ENCODE data around the gene THAP8. TPM values are rescaled to one million over a fixed set of nuclear protein-coding genes. Genes with fewer than 3 reads are reported as not detected.

THAP8 gene
- total RNA-seq, 6 experiments from 2014 or later = 5.2 to 6.4 (median 5.5) TPM

DNA sequence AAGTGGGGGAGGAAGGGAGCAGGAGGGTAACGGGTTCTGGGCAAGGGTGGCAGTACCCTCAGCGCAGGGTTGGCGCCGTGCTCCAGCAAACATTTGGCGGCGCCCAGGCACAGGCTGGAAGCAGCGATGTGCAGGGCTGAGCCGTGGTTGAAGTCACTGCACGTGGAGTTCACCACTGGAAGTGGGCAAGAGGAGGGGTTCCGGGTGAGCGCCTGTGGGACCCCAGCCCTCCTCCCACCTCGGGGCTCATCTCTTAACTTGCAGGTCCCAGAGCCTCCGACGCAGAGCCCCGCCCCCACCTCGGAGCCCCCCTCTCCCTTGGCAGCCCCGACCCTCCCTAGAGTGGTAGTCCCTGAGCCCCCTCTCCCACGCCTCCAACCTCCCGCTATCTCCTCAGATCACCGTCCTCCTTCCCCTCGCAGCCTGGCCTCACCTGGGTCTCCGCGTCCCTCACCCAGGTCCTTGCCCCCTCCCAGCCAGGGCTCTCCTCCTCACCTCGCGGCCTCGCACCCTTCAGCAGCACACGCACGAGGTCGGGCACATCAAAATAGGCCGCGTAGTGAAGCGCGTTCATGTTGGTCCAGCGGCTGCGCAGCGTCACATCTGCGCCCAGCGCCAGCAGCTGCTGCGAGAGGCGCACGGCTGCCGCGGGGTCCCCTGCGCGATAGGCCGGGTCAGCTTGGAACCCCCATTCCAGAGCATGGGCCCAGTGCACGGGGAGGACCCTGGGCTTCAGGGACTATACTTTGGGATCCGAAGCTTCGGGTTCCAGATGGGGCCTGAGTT is 27.8 kb downstream of the THAP8 start:
- peaks cover 37% of the 10 kb centered on the region for H3K36me3 Mint-ChIP-seq (ENCODE audit: low read depth)
- H3K4me3 Mint-ChIP-seq = no peak overlapping the region
- H3K4me1 Mint-ChIP-seq (ENCODE audit: low read depth) = peaks cover 9% of the 10 kb centered on the region
- H3K9me3 Mint-ChIP-seq = no peaks in the 10 kb centered on the region
- H3K27ac Mint-ChIP-seq = no peak overlapping the region
- 0 out of 2 replicates have a peak, but pooled peaks cover 1% of the 10 kb centered on the region for H3K27me3 Mint-ChIP-seq (ENCODE audit: insufficient read depth)
- DNase-seq = no peak
- TF ChIP-seq CTCF (IDR thresholded peaks at IDR 0.05) = no peak

DNA sequence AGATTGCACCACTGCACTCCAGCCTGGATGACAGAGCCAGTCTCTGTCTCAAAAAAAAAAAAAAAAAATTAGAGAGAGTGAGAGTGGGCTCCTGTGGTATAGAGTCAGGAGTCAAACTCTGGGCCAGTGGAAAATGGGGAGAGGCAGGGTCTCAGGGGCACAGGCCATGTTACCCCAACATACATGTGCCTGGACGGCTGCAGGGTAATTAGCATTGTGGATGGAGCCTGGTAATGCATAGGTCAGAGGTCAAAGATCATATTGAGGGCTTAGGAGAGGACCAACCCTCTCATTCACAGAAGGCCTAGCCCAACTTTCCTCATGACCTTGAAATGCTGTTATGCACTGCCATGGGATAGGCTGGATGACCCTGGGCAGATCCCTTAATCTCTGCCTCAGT is 28.5 kb downstream of the THAP8 start:
- no peaks in the 10 kb centered on the region for H3K9me3 Mint-ChIP-seq
- no peak for TF ChIP-seq CTCF (IDR thresholded peaks at IDR 0.05)
- H3K4me1 Mint-ChIP-seq (ENCODE audit: low read depth) = peaks cover 5% of the 10 kb centered on the region; the same call in 1 of the 2 replicates
- 0 out of 2 replicates have a peak, but pooled peaks cover 1% of the 10 kb centered on the region for H3K27me3 Mint-ChIP-seq (ENCODE audit: insufficient read depth)
- no peak overlapping the region for H3K27ac Mint-ChIP-seq
- no peak overlapping the region for H3K4me3 Mint-ChIP-seq
- no peak for DNase-seq
- H3K36me3 Mint-ChIP-seq (ENCODE audit: low read depth) = peaks cover 35% of the 10 kb centered on the region

GRCh38 chr19:36023432-36023831 is 30.7 kb downstream of the THAP8 start:
- TF ChIP-seq CTCF (IDR thresholded peaks at IDR 0.05) = no peak
- Mint-ChIP-seq H3K36me3 (ENCODE audit: low read depth) (peaks cover 26% of the 10 kb centered on the region), H3K27ac (no peak overlapping the region), H3K9me3 (no peaks in the 10 kb centered on the region), H3K4me3 (no peak overlapping the region), H3K27me3 (ENCODE audit: insufficient read depth) (0 out of 2 replicates have a peak, but pooled peaks cover 1% of the 10 kb centered on the region), H3K4me1 (ENCODE audit: low read depth) (no peaks in the 10 kb centered on the region)
- no peak for DNase-seq

GRCh38 chr19:36019061-36019670 is 34.9 kb downstream of the THAP8 start:
- no peak overlapping the region for H3K27ac Mint-ChIP-seq
- no peak overlapping the region for H3K4me3 Mint-ChIP-seq
- no peak for TF ChIP-seq CTCF (IDR thresholded peaks at IDR 0.05)
- peaks cover 14% of the 10 kb centered on the region for H3K4me1 Mint-ChIP-seq (ENCODE audit: low read depth)
- H3K9me3 Mint-ChIP-seq = no peaks in the 10 kb centered on the region
- H3K36me3 Mint-ChIP-seq (ENCODE audit: low read depth) = peaks cover 10% of the 10 kb centered on the region; the same call in 1 of the 2 replicates
- DNase-seq = no peak
- H3K27me3 Mint-ChIP-seq (ENCODE audit: insufficient read depth) = peaks cover 3% of the 10 kb centered on the region

- H3K4me1 Mint-ChIP-seq (ENCODE audit: low read depth) = peaks cover 34% of the 10 kb centered on the region
- no peaks in the 10 kb centered on the region for H3K9me3 Mint-ChIP-seq
- peaks cover 5% of the 10 kb centered on the region for H3K27me3 Mint-ChIP-seq (ENCODE audit: insufficient read depth)
- peak within 1 kb of the TSS; percentile 91 for H3K27ac Mint-ChIP-seq
- peak; percentile 98 for DNase-seq
- TF ChIP-seq CTCF (IDR thresholded peaks at IDR 0.05) = no peak
- no peaks in the 10 kb centered on the region for H3K36me3 Mint-ChIP-seq (ENCODE audit: low read depth)
- H3K4me3 Mint-ChIP-seq = peak within 1 kb of the TSS; percentile 99
Measured at GRCh38 chr19:36014012-36014924, 39.8 kb downstream of the THAP8 start, which contains the start of gene ALKBH6. ALKBH6 (minus strand) TSS chr19:36014213; CDS start chr19:36013397, 816 bp downstream.

Measured in HFFc6 (cell line).